ENCODE measurements around the gene CXCL6. TPM values are rescaled to one million over a fixed set of nuclear protein-coding genes. Genes with fewer than 3 reads are reported as not detected.

The CXCL6 gene
- polyA plus RNA-seq, 1 donor: 0.19 TPM

DNA sequence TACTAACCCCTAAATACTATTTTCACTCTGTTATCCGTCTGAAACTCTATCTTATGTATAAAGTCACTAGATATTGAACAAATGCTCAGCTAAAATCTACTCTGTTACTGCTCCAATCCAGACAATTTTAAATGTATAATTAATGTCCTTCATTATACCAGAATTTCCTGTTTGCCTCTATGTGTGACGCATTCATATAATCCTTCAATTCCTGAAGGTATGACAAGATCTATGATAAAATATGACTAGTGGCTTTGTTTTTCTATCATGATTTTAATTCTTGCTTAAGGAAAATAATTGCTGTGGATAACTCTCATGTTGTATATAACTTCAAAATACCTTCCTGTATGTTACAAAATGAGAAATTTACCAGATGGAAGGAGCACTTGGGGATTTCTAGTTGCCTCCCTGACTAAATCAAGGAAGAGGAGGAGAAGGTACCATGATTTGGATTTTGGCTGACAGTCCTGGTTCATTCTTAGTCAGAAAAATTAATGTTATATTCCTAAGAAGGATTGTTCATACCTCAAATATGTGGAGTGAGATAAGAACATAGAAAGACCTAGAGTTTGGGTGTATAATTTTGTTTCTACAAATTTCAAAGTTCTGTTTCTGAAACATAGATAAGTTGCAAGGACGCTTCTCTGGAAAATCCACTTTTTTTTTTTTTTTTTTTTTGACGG lies 4.9 kb downstream of the CXCL6 start:
- no peak overlapping the region for H3K27ac ChIP-seq (ENCODE audit: low read length)
- no peaks in the 10 kb centered on the region for H3K9me3 ChIP-seq (ENCODE audit: control insufficient read depth, low read depth, low read length)
- peaks cover 18% of the 10 kb centered on the region for H3K27me3 ChIP-seq (ENCODE audit: control insufficient read depth, insufficient read depth, low read length)
- peaks cover 5% of the 10 kb centered on the region for H3K4me1 ChIP-seq (ENCODE audit: control insufficient read depth, insufficient read depth, low read length)
- no peak overlapping the region for H3K4me3 ChIP-seq (ENCODE audit: low read length)
- WGBS (ENCODE audit: insufficient coverage, low lambda C conversion rate): no CpG with 5 or more reads among the region's 4 CpGs
- H3K36me3 ChIP-seq (ENCODE audit: control insufficient read depth, insufficient read depth, low read length): no peaks in the 10 kb centered on the region
- no peak for DNase-seq

DNA sequence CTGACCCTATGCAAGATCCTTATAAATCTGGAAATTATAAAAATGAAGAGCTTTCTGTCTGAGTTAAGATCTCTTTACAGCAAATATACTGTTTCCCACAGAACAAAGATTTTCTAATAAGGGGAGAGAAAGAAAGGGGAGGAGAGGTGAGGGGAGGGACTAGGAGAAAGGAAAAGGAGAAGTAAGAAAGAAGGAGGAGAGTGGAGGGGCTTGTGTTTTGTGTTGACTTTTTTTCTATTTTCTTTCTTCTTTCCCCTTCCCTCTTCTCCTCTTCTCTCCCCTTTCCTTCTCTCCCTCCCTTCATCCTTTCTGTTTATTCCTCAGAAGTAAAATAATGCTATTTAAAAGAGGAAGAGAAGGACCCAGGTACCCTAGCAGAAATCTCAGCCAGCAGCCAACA lies 6.2 kb downstream of the CXCL6 start:
- H3K4me3 ChIP-seq (ENCODE audit: low read length): no peak overlapping the region
- no peak overlapping the region for H3K27ac ChIP-seq (ENCODE audit: low read length)
- peaks cover 10% of the 10 kb centered on the region for H3K27me3 ChIP-seq (ENCODE audit: control insufficient read depth, insufficient read depth, low read length)
- no peak for DNase-seq
- no peaks in the 10 kb centered on the region for H3K36me3 ChIP-seq (ENCODE audit: control insufficient read depth, insufficient read depth, low read length)
- no peaks in the 10 kb centered on the region for H3K4me1 ChIP-seq (ENCODE audit: control insufficient read depth, insufficient read depth, low read length)
- H3K9me3 ChIP-seq (ENCODE audit: control insufficient read depth, low read depth, low read length): no peaks in the 10 kb centered on the region

- H3K9me3 ChIP-seq (ENCODE audit: control insufficient read depth, low read depth, low read length): no peaks in the 10 kb centered on the region
- no peak overlapping the region for H3K4me3 ChIP-seq (ENCODE audit: low read length)
- no peaks in the 10 kb centered on the region for H3K4me1 ChIP-seq (ENCODE audit: control insufficient read depth, insufficient read depth, low read length)
- peaks cover 12% of the 10 kb centered on the region for H3K27me3 ChIP-seq (ENCODE audit: control insufficient read depth, insufficient read depth, low read length)
- no peaks in the 10 kb centered on the region for H3K36me3 ChIP-seq (ENCODE audit: control insufficient read depth, insufficient read depth, low read length)
- DNase-seq: no peak
- H3K27ac ChIP-seq (ENCODE audit: low read length): no peak overlapping the region
Measured at GRCh38 chr4:73843369-73843768, 6.9 kb downstream of the CXCL6 start.

- WGBS (ENCODE audit: insufficient coverage, low lambda C conversion rate): no CpG with 5 or more reads among the region's 3 CpGs
- DNase-seq: no peak
- H3K27me3 ChIP-seq (ENCODE audit: control insufficient read depth, insufficient read depth, low read length): peaks cover 5% of the 10 kb centered on the region
- H3K4me1 ChIP-seq (ENCODE audit: control insufficient read depth, insufficient read depth, low read length): no peaks in the 10 kb centered on the region
- no peaks in the 10 kb centered on the region for H3K9me3 ChIP-seq (ENCODE audit: control insufficient read depth, low read depth, low read length)
- H3K36me3 ChIP-seq (ENCODE audit: control insufficient read depth, insufficient read depth, low read length): no peaks in the 10 kb centered on the region
- no peak overlapping the region for H3K27ac ChIP-seq (ENCODE audit: low read length)
- no peak overlapping the region for H3K4me3 ChIP-seq (ENCODE audit: low read length)
Measured at GRCh38 chr4:73844345-73844744, 7.9 kb downstream of the CXCL6 start.

DNA sequence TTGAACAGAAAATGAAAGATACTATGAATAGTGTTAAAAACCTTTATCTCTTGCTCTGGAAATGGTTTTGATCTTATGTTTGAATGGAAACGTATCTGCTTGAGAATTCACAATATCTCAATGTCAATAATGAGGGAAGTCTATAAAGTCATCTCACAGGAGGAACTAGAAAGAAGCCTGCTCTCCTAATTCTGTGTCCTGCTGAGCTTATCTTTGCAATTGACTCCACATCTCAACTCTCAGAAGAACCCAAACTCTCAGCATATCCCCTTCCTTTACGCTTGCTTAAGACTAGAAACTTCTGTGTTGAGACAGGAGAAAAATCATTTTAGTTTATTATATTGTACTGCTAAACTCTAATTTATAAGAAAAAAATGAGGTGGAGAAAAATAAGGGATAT lies 8.3 kb downstream of the CXCL6 start:
- DNase-seq: no peak
- Histone ChIP-seq H3K36me3 (ENCODE audit: control insufficient read depth, insufficient read depth, low read length) (no peaks in the 10 kb centered on the region), H3K27me3 (ENCODE audit: control insufficient read depth, insufficient read depth, low read length) (peaks cover 5% of the 10 kb centered on the region), H3K4me1 (ENCODE audit: control insufficient read depth, insufficient read depth, low read length) (no peaks in the 10 kb centered on the region), H3K27ac (ENCODE audit: low read length) (no peak overlapping the region), H3K4me3 (ENCODE audit: low read length) (no peak overlapping the region), H3K9me3 (ENCODE audit: control insufficient read depth, low read depth, low read length) (no peaks in the 10 kb centered on the region)
- 33% methylated on average over 1 of the region's 2 CpGs for WGBS (ENCODE audit: insufficient coverage, low lambda C conversion rate)

DNA sequence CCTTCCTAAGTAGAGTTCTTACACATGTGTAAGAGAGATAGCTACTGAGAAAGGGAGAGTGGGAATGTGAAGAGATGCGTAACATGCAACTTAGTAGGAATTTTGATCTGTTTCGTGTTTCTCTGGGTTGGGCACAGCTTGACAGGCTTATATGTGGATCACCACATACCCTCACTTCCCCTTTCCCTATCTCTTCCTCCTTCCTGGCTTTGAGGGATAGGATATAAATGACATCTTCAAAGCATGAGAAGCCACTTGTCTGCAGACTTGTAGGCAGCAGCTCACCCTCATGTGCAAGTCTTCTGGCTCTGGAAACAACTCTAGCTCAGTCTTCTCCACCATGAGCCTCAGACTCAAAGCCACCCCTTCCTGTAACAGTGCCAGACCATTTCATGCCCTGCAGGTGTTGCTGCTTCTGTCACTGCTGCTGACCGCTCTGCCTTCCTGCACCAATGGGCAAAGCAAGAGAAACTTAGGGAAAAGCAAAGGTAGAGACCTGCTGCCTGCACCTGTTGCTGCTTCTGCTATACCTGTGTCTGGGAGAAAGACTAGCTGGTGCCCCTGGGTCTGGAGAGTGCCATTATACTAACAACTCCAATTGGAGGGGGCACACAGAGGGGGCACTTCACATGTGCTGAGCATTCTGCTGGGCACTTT lies 11.2 kb downstream of the CXCL6 start:
- Histone ChIP-seq H3K9me3 (ENCODE audit: control insufficient read depth, low read depth, low read length) (no peaks in the 10 kb centered on the region), H3K36me3 (ENCODE audit: control insufficient read depth, insufficient read depth, low read length) (no peaks in the 10 kb centered on the region), H3K27ac (ENCODE audit: low read length) (no peak overlapping the region), H3K27me3 (ENCODE audit: control insufficient read depth, insufficient read depth, low read length) (peaks cover 10% of the 10 kb centered on the region), H3K4me1 (ENCODE audit: control insufficient read depth, insufficient read depth, low read length) (no peaks in the 10 kb centered on the region), H3K4me3 (ENCODE audit: low read length) (no peak overlapping the region)
- no CpG with 5 or more reads among the region's 3 CpGs for WGBS (ENCODE audit: insufficient coverage, low lambda C conversion rate)
- no peak for DNase-seq

DNA sequence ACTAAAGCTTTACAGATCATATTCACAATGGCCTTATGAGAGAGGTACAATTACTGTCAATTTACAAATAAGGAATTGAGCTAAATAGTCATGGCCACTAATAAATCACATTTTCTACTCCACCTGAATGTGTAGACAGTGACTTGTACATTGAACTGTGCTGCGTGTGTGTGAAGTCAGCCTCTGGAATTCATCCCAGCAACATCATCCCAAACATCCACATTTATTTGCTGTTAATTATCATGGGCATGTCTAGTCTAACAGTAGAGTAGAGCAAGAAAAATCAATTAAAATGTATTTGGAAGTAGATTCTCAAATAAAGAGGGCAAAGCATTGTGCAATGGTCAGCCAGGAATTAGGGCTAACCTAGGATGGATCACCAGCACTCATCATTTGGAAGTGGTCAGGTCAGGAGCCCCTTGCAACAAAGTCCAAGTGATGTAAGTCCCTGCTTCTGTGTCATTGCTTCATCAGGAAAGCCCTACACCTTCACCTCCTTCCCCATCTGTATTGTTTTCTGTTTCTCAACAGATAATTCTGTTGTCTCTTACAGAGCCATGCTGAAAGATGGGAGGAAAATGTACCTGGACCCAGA lies 11.8 kb downstream of the CXCL6 start:
- Histone ChIP-seq H3K4me1 (ENCODE audit: control insufficient read depth, insufficient read depth, low read length) (no peaks in the 10 kb centered on the region), H3K36me3 (ENCODE audit: control insufficient read depth, insufficient read depth, low read length) (no peaks in the 10 kb centered on the region), H3K27ac (ENCODE audit: low read length) (no peak overlapping the region), H3K9me3 (ENCODE audit: control insufficient read depth, low read depth, low read length) (no peaks in the 10 kb centered on the region), H3K27me3 (ENCODE audit: control insufficient read depth, insufficient read depth, low read length) (peaks cover 16% of the 10 kb centered on the region), H3K4me3 (ENCODE audit: low read length) (no peak overlapping the region)
- DNase-seq: no peak
- 100% methylated on average over 1 of the region's 1 CpG for WGBS (ENCODE audit: insufficient coverage, low lambda C conversion rate)

- DNase-seq: no peak
- H3K9me3 ChIP-seq (ENCODE audit: control insufficient read depth, low read depth, low read length): no peaks in the 10 kb centered on the region
- no peaks in the 10 kb centered on the region for H3K36me3 ChIP-seq (ENCODE audit: control insufficient read depth, insufficient read depth, low read length)
- peaks cover 23% of the 10 kb centered on the region for H3K27me3 ChIP-seq (ENCODE audit: control insufficient read depth, insufficient read depth, low read length)
- H3K4me1 ChIP-seq (ENCODE audit: control insufficient read depth, insufficient read depth, low read length): no peaks in the 10 kb centered on the region
- H3K27ac ChIP-seq (ENCODE audit: low read length): no peak overlapping the region
- no CpG with 5 or more reads among the region's 4 CpGs for WGBS (ENCODE audit: insufficient coverage, low lambda C conversion rate)
- H3K4me3 ChIP-seq (ENCODE audit: low read length): no peak overlapping the region
Measured at GRCh38 chr4:73850261-73850970, 13.9 kb downstream of the CXCL6 start.

DNA sequence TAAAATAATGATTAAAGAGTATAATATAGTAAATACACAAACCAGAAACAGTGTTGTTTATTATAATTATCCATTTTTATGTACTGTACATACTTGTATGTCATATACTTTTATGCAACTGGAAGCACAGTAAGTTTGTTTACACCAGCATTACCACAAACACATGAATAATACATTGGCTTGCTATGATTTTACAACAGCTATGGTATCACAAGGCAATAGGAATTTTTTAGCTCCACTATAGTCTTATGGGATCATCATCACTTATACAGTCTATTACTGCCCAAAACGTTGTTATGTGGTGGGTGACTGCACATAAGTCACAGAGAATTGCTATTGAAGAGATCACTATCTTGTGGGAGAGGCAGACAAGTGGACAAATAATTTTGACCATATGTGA lies 14.8 kb downstream of the CXCL6 start:
- H3K27me3 ChIP-seq (ENCODE audit: control insufficient read depth, insufficient read depth, low read length): peaks cover 23% of the 10 kb centered on the region
- no peaks in the 10 kb centered on the region for H3K4me1 ChIP-seq (ENCODE audit: control insufficient read depth, insufficient read depth, low read length)
- DNase-seq: no peak
- H3K4me3 ChIP-seq (ENCODE audit: low read length): no peak overlapping the region
- WGBS (ENCODE audit: insufficient coverage, low lambda C conversion rate): no CpG with 5 or more reads among the region's 1 CpG
- H3K36me3 ChIP-seq (ENCODE audit: control insufficient read depth, insufficient read depth, low read length): no peaks in the 10 kb centered on the region
- no peaks in the 10 kb centered on the region for H3K9me3 ChIP-seq (ENCODE audit: control insufficient read depth, low read depth, low read length)
- H3K27ac ChIP-seq (ENCODE audit: low read length): no peak overlapping the region

DNA sequence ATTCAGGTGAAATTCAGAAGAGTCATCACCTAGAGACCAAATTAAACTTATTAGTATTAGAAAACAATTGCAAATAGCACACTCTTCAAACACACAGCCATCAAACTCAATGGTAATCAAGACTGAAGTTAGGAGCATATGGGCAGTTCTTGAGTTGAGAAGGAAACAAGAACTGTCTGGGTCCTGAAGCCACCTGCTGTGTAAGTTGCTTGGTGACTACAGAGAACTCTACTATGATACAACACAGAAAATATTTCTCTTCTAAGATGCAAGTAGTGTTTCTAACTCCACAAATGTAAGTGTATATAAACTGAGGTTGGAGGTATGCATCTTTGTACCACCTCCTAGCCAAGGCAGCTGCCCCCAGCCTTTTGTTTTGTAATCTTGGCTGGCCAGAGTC lies 16.3 kb downstream of the CXCL6 start:
- no peak overlapping the region for H3K4me3 ChIP-seq (ENCODE audit: low read length)
- peaks cover 20% of the 10 kb centered on the region for H3K27me3 ChIP-seq (ENCODE audit: control insufficient read depth, insufficient read depth, low read length)
- H3K4me1 ChIP-seq (ENCODE audit: control insufficient read depth, insufficient read depth, low read length): no peaks in the 10 kb centered on the region
- H3K27ac ChIP-seq (ENCODE audit: low read length): no peak overlapping the region
- H3K9me3 ChIP-seq (ENCODE audit: control insufficient read depth, low read depth, low read length): no peaks in the 10 kb centered on the region
- H3K36me3 ChIP-seq (ENCODE audit: control insufficient read depth, insufficient read depth, low read length): no peaks in the 10 kb centered on the region
- no peak for DNase-seq

All from large intestine (tissue), 3 donors.